Stimulated activated CD8-positive, alpha-beta memory T cell treated with anti-CD3 and anti-CD28 coated beads, Interleukin-15, amount 100 ng/mL, for 4 hours (primary cell): ENCODE measurements around the gene TPCN2.
"Not testable (repeated sequence)": the region's sequence is repeated elsewhere in the genome, so short reads cannot be mapped to it uniquely, and the experiment has no call there.

Experiments used
- DNase-seq, 2 donors: peaks; one replicate each; pipeline ENCODE4 v3.0.0-alpha.2; 2020; ENCODE audit warnings: low read depth in 2 of 2

The TPCN2 gene

GRCh38 chr11:69127884-69128283, 79.2 kb downstream of the TPCN2 start:
- DNase-seq: no peak

GRCh38 chr11:69129053-69129452, 80.3 kb downstream of the TPCN2 start:
- no peak for DNase-seq

- no peak for DNase-seq
Measured at GRCh38 chr11:69129647-69130046, 80.9 kb downstream of the TPCN2 start.

- DNase-seq: no peak
Measured at GRCh38 chr11:69130654-69131053, 81.9 kb downstream of the TPCN2 start.

GRCh38 chr11:69131121-69131566, 82.4 kb downstream of the TPCN2 start:
- no peak for DNase-seq

GRCh38 chr11:69131644-69132300, 83.0 kb downstream of the TPCN2 start:
- no peak for DNase-seq

GRCh38 chr11:69132301-69132670, 83.6 kb downstream of the TPCN2 start:
- DNase-seq: no peak

- no peak for DNase-seq
Measured at GRCh38 chr11:69133251-69133650, 84.5 kb downstream of the TPCN2 start.

GRCh38 chr11:69134182-69134581, 85.5 kb downstream of the TPCN2 start:
- not testable (repeated sequence) for DNase-seq

GRCh38 chr11:69134957-69135356, 86.2 kb downstream of the TPCN2 start:
- no peak for DNase-seq

GRCh38 chr11:69135420-69136363, 87.0 kb downstream of the TPCN2 start:
- no peak for DNase-seq

GRCh38 chr11:69136471-69136870, 87.7 kb downstream of the TPCN2 start:
- no peak for DNase-seq

- DNase-seq: no peak
Measured at GRCh38 chr11:69137151-69137844, 88.6 kb downstream of the TPCN2 start.

- DNase-seq: no peak
Measured at GRCh38 chr11:69138265-69138664, 89.5 kb downstream of the TPCN2 start.

- DNase-seq: not testable (repeated sequence)
Measured at GRCh38 chr11:69140161-69140560, 91.4 kb downstream of the TPCN2 start.

GRCh38 chr11:69140635-69141034, 91.9 kb downstream of the TPCN2 start:
- DNase-seq: no peak

GRCh38 chr11:69141742-69142141, 93.0 kb downstream of the TPCN2 start:
- no peak for DNase-seq

- DNase-seq: no peak
Measured at GRCh38 chr11:69142895-69143294, 94.2 kb downstream of the TPCN2 start.

GRCh38 chr11:69144316-69145049, 95.8 kb downstream of the TPCN2 start:
- DNase-seq: no peak

GRCh38 chr11:69145050-69145380, 96.3 kb downstream of the TPCN2 start:
- no peak for DNase-seq

- no peak for DNase-seq
Measured at GRCh38 chr11:69148377-69148762, 99.6 kb downstream of the TPCN2 start.

GRCh38 chr11:69148806-69149205, 100.1 kb downstream of the TPCN2 start:
- no peak for DNase-seq
